NCI-H2196 (cell line): Measurements from ENCODE around the gene RP2.

Experiments used
- DNase-seq: peaks from one replicate; lab custom pipeline; 2025; ENCODE audit not compliant: unreplicated experiment; lab: John Stamatoyannopoulos, UW

RP2 gene

DNA sequence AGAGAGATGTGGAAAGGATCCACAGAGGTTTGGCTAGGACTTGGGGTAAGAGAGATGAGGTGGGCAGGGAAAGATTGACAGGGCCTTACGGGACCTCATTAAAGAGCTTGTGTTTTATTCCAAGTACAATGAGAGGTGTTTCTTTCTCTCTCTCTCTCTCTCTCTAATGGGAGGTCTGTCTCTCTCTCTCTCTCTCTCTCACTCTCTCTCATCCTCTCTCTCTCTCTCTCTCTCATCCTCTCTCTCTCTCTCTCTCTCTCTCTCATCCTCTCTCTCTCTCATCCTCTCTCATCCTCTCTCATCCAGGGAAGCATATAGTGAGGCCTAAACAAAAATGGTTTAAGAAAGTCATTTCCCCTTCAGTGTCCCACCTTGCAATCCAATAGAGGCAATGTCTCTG lies 80.8 kb downstream of the RP2 start:
- DNase-seq = no peak

DNA sequence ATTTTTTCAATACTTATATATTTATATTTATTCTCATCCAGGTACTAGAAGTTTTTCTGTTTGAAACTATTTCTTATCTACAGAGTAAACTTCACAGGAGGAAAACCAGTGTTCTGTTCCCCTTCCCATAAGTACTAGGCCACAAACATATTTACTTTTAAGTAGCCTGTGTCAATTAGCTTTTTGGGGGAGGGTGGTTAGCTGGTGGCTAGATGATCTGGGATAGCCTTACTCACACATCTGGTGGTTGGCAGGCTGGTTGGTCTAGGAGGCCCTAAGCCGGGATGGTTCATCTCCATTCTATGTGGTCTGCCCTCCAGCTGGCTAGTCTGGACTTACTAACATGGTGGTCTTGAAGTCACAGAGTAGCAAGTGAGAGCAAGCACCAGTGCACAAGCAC lies 81.6 kb downstream of the RP2 start:
- DNase-seq = no peak

DNA sequence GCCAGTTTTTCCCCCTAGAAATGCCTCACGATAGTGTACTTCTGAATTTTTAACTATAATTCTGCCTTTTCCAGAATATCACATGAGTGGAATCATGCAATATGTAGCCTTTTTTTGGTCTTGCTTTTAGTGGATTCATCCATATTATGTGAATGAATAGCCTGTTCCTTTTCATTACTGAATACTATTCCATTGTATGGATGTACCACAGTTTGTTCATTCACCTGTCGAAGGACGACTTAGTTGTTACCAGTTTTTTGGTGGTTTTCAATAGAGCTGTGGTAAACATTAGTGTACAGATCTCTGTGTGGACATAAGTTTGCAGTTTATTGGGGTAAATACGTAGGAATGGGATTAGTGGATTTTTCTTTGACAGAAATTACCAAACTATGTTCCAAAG lies 83.4 kb downstream of the RP2 start:
- no peak for DNase-seq

DNA sequence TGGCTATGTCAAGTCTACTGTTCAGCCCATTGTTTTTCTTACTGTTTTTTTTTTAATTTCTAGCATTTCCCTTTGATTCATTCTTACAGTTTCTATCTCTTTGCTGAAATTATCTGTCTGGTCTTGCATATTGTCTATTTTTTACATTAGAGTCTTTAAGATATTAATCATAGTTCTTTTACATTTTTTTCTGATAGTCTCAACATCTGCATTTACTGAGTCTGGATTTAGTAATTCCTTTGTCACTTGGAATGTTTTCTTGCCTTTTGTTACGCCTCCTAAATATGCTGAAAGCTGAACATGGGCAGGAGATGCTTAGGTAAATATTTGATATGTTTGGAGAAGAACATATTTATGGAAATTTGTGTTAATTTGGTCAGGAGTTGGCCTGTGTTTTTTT lies 85.8 kb downstream of the RP2 start:
- no peak for DNase-seq

DNA sequence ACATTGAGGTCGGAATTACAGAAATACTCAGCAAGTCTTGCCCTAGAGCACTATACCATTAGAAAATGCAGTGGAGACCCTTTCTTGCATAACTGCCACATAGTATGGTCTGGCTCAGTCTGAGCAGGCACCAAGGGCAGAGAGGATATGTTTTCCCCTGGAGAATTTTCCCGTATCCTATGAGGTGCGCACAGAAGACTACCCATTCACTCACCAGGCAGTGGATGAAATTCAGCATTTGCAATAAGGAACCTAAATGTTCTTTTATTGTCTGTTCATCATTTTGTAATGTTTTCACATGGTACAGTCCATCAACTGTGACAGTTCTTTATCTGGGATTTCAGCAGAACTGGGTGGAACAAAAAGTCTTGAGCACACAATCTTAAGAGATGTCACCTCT lies 90.9 kb downstream of the RP2 start:
- no peak for DNase-seq

DNA sequence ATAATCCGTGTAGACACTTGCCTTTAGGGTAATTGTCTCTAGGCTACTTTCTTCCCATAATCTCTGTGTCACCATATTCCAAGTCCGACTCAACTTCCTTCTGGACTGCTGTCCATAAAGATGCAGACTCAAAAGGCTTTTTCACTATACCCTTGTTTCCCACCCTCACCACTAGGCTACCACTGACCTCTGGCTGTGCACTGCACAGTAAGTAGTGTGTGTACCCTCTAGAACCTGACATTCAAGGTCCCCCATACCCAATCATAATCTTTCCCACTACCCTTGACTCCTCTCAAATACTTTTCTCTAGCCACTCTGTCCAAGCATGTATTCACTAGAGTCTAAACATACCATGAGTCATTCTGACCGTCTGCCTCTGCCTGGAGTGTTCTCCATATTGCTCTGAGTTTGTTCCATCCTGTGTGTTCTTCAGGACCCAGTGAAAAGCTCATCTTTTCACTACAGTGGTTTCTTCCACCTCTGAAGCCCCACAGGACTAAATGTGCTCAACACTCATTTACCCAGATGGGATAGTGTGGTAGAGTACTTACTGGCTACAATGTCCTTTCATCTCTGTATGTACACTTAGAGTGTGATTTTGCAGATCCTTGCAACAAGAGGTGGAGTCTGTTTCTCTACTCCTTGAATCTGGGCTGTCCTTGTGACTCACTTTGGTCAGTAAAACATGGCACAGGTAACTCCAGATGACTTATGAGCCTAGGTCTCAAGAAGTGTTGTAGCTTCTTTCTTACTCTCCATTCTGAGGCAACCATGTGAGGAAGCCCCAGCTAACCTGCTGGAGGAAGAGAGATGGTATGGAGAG lies 92.8 kb downstream of the RP2 start:
- no peak for DNase-seq
